Left ventricle myocardium inferior (tissue), 1 donor: Measurements from ENCODE around the gene PEMT. TPM values are rescaled to one million over a fixed set of nuclear protein-coding genes. Genes with fewer than 3 reads are reported as not detected.
A peak's percentile ranks its signal among the peaks of the same experiment; 100 is the strongest.

Experiments used
- DNase-seq: peaks from one replicate; pipeline ENCODE4 v3.0.0-alpha.2; 2020
- H3K27ac ChIP-seq: fragments of 200-600 bp; replicated peaks from 2 replicates; pipeline ENCODE4 v1.8.0; 2021
- H3K27me3 ChIP-seq: fragments of 200-600 bp; 2 replicates; pipeline ENCODE4 v1.8.0; 2021; ENCODE audit warnings: low read depth
- H3K36me3 ChIP-seq: fragments of 200-600 bp; 2 replicates; pipeline ENCODE4 v1.8.0; 2021
- H3K4me1 ChIP-seq: fragments of 200-600 bp; 2 replicates; pipeline ENCODE4 v1.8.0; 2021
- H3K4me3 ChIP-seq: fragments of 200-600 bp; 2 replicates; pipeline ENCODE4 v1.8.0; 2021; ENCODE audit warnings: mild to moderate bottlenecking, moderate library complexity
- H3K9me3 ChIP-seq: fragments of 200-600 bp; replicated peaks from 2 replicates; pipeline ENCODE4 v1.8.0; 2021
- CTCF ChIP-seq: fragments of 200-600 bp; IDR thresholded peaks from 2 replicates; pipeline ENCODE4 v1.8.0; 2021; ENCODE audit warnings: antibody characterized with exemption, mild to moderate bottlenecking, borderline replicate concordance
- intact Hi-C: fragments of 100-400 bp; cut with micrococcal nuclease; formaldehyde crosslinking; loops from one replicate; pipeline ENCODE4 v1.11.0; 2022
- total RNA-seq: library from RNA; stranded (reverse); fragmentation: NEBNext Ultra II Directional; extraction: Animal tissue kit (Norgen Biotek cat#: 25700); gene quantifications from one replicate; pipeline ENCODE4 v1.2.1, GENCODE V29; 2021
- donor health status: DM: no; HTN: yes; CAD: no; lungs with severe emphysema.

PEMT gene
- total RNA-seq, 1 donor from 2014 or later = 18.8 TPM

GRCh38 chr17:17539591-17539990, 51.9 kb downstream of the PEMT start:
- Histone ChIP-seq H3K9me3 (no peaks in the 10 kb centered on the region), H3K27ac (peak overlapping the region; percentile 90), H3K4me3 (no peak overlapping the region), H3K27me3 (no peaks in the 10 kb centered on the region), H3K36me3 (no peaks in the 10 kb centered on the region), H3K4me1 (peaks cover 60% of the 10 kb centered on the region)
- intact Hi-C loops = no loop called here
- no peak for TF ChIP-seq CTCF
- DNase-seq = no peak

GRCh38 chr17:17538417-17539391, 52.8 kb downstream of the PEMT start:
- DNase-seq = no peak
- intact Hi-C loops = no loop called here
- TF ChIP-seq CTCF = no peak
- Histone ChIP-seq H3K4me3 (no peak overlapping the region), H3K36me3 (no peaks in the 10 kb centered on the region), H3K9me3 (no peaks in the 10 kb centered on the region), H3K27ac (peak overlapping the region; percentile 90), H3K4me1 (peaks cover 60% of the 10 kb centered on the region), H3K27me3 (no peaks in the 10 kb centered on the region)

- peaks cover under 1% of the 10 kb centered on the region for H3K9me3 ChIP-seq
- no peaks in the 10 kb centered on the region for H3K27me3 ChIP-seq
- intact Hi-C loops = no loop called here
- TF ChIP-seq CTCF = no peak
- no peak overlapping the region for H3K4me3 ChIP-seq
- no peaks in the 10 kb centered on the region for H3K36me3 ChIP-seq
- no peak for DNase-seq
- H3K27ac ChIP-seq = peak overlapping the region; percentile 90
- peaks cover 60% of the 10 kb centered on the region for H3K4me1 ChIP-seq
These were observed 54.0 kb downstream of the PEMT start for GRCh38 chr17:17537311-17538099.

GRCh38 chr17:17536702-17537101, 54.8 kb downstream of the PEMT start:
- no peak for DNase-seq
- Histone ChIP-seq H3K4me3 (no peak overlapping the region), H3K9me3 (peaks cover 7% of the 10 kb centered on the region), H3K4me1 (peaks cover 60% of the 10 kb centered on the region), H3K36me3 (no peaks in the 10 kb centered on the region), H3K27me3 (no peaks in the 10 kb centered on the region), H3K27ac (peak overlapping the region; percentile 90)
- intact Hi-C loops = no loop called here
- no peak for TF ChIP-seq CTCF

GRCh38 chr17:17535957-17536356, 55.6 kb downstream of the PEMT start:
- Histone ChIP-seq H3K9me3 (peaks cover 7% of the 10 kb centered on the region), H3K36me3 (no peaks in the 10 kb centered on the region), H3K4me1 (peaks cover 56% of the 10 kb centered on the region), H3K27ac (peak overlapping the region; percentile 90), H3K27me3 (no peaks in the 10 kb centered on the region), H3K4me3 (no peak overlapping the region)
- intact Hi-C loops = no loop called here
- peak; percentile 88 for DNase-seq
- TF ChIP-seq CTCF = no peak
